ENCODE results near the gene LCN12.

The LCN12 gene

DNA sequence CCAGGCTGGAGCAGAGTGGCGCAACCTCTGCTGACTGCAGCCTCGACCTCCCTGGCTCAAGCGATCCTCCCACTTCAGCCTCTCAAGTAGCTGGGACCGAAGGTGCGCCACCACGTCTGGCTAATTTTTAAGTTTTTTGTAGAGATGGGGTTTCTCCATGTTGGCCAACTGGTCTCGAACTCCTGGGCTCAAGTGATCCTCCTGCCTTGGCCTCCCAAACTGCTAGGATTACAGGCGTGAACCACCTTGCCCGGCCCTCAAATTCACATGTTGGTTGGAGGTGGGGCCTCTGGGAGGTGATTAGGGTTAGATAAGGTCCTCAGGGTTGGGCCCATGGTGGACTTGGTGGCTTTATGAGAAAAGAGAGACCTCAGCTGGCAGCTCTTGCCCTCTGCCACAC lies 10.1 kb downstream of the LCN12 start:
- no peak for DNase-seq (ENCODE audit: low read depth)
- TF ChIP-seq POLR2A (IDR thresholded peaks at IDR 0.05; ENCODE audit: extremely low read depth, insufficient read length) (no peak), MYC (IDR thresholded peaks at IDR 0.05; ENCODE audit: low read depth, low read length) (no peak)
- TF ChIP-seq, protein P1, sequence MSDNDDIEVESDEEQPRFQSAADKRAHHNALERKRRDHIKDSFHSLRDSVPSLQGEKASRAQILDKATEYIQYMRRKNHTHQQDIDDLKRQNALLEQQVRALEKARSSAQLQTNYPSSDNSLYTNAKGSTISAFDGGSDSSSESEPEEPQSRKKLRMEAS (IDR thresholded peaks at IDR 0.05; ENCODE audit: low read depth, low read length) = no peak
- TF ChIP-seq, protein P2, sequence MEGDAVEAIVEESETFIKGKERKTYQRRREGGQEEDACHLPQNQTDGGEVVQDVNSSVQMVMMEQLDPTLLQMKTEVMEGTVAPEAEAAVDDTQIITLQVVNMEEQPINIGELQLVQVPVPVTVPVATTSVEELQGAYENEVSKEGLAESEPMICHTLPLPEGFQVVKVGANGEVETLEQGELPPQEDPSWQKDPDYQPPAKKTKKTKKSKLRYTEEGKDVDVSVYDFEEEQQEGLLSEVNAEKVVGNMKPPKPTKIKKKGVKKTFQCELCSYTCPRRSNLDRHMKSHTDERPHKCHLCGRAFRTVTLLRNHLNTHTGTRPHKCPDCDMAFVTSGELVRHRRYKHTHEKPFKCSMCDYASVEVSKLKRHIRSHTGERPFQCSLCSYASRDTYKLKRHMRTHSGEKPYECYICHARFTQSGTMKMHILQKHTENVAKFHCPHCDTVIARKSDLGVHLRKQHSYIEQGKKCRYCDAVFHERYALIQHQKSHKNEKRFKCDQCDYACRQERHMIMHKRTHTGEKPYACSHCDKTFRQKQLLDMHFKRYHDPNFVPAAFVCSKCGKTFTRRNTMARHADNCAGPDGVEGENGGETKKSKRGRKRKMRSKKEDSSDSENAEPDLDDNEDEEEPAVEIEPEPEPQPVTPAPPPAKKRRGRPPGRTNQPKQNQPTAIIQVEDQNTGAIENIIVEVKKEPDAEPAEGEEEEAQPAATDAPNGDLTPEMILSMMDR (IDR thresholded peaks at IDR 0.05; ENCODE audit: low read depth, low read length) = no peak
- no peak overlapping the region for H3K4me3 ChIP-seq (ENCODE audit: low read depth, low read length)

DNA sequence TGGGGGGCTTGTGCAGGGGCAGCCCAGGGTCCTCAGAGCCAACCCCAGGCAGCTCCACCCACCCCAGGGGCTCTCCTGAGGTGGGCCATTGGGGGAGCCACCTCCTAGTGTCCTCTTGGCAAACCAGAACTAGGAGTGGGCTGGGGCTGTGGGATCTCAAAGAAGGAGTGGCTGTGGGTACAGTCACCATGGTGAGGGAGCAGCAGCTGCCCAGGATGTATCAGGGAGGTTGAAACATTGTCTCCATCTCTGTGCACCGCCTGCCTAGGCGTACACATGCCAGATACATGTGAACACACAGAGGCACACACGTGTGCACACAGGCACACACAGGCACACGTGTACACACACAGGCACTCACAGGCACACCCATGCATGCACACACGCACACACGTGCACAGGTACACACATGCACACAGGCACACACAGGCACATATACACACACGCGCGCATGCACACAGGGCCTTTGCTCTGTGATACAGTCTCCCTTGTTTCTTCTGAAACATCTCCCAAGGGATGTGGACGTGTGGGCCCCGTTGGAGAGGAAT lies 10.7 kb downstream of the LCN12 start:
- H3K4me3 ChIP-seq (ENCODE audit: low read depth, low read length) = no peak overlapping the region
- TF ChIP-seq, protein P1 (IDR thresholded peaks at IDR 0.05; ENCODE audit: low read depth, low read length) = no peak
- TF ChIP-seq MYC (IDR thresholded peaks at IDR 0.05; ENCODE audit: low read depth, low read length) (no peak), POLR2A (IDR thresholded peaks at IDR 0.05; ENCODE audit: extremely low read depth, insufficient read length) (no peak)
- TF ChIP-seq, protein P2 (IDR thresholded peaks at IDR 0.05; ENCODE audit: low read depth, low read length) = no peak
- DNase-seq (ENCODE audit: low read depth) = no peak

DNA sequence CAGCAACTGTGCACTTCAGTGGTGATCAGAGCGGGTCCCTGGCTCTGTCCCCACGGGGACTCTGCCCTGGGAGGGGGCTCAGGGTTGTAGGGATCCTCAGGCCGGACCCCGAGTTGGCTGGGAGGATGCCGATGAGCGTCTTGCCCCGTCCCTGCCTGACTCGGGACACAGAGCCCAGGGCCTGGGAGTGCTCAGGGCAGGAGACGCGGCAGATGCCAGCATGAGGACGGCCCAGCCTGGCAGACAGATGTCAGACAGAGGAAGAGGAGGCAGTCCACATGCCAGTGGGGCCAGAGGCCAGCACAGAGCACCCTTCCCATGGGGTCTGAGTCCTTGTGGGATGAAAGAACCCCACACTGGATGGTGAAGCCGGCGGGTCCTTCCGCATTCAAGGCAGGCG lies 11.3 kb downstream of the LCN12 start:
- TF ChIP-seq MYC (IDR thresholded peaks at IDR 0.05; ENCODE audit: low read depth, low read length) = no peak
- TF ChIP-seq, protein P1 (IDR thresholded peaks at IDR 0.05; ENCODE audit: low read depth, low read length) = no peak
- TF ChIP-seq, protein P2 (IDR thresholded peaks at IDR 0.05; ENCODE audit: low read depth, low read length) = no peak
- TF ChIP-seq POLR2A (IDR thresholded peaks at IDR 0.05; ENCODE audit: extremely low read depth, insufficient read length) = no peak
- no peak overlapping the region for H3K4me3 ChIP-seq (ENCODE audit: low read depth, low read length)
- DNase-seq (ENCODE audit: low read depth) = no peak

DNA sequence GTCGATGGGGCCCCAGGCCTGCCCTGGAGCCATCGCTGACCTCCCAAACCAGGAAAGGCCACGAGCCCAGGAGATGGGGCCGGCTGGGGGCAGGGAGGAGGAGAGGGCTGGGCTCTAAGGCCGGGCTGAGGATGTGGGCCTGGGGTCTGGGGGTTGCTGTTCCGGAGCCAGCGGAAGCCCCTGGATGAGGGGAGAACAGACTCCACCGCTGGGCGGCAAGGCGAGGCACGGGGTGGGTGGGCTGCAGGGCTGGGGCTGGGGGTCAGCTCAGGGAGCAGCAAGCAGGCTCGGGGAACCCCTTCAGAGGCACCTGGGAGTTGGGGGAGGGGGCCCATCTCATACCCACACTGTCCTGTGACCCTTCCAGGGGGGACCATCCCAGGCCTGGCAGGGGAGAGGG lies 11.7 kb downstream of the LCN12 start:
- DNase-seq (ENCODE audit: low read depth) = no peak
- no peak overlapping the region for H3K4me3 ChIP-seq (ENCODE audit: low read depth, low read length)
- TF ChIP-seq POLR2A (IDR thresholded peaks at IDR 0.05; ENCODE audit: extremely low read depth, insufficient read length) = no peak
- TF ChIP-seq, protein P1 (IDR thresholded peaks at IDR 0.05; ENCODE audit: low read depth, low read length) = no peak

DNA sequence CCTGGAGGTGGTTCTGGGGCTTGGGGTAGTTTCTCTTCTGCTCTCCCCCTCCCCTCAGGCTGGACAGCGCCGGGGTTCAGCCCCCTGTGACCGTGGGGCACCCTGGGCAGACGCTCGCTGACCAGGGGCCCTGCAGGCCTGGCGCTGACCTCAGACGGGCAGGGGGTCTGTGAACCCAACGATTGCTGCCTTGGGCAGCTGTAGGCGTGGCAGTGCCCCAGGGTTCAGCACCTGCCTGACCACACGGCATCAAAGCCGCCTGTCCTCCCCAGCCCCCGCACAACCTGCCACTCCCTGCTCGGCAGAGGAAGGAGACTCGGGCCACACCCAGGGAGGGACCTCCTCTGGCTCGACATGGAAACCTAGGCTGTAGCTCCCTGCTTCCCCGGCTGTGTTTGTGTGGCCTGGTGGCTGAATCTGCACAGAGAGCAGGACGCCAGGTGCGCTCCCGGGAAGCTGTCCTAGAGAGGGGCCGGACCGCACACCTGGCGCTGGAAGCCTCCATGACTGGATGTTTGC lies 12.2 kb downstream of the LCN12 start:
- DNase-seq (ENCODE audit: low read depth) = no peak
- H3K4me3 ChIP-seq (ENCODE audit: low read depth, low read length) = no peak overlapping the region
- TF ChIP-seq POLR2A (IDR thresholded peaks at IDR 0.05; ENCODE audit: extremely low read depth, insufficient read length) (no peak), MYC (IDR thresholded peaks at IDR 0.05; ENCODE audit: low read depth, low read length) (no peak)
- TF ChIP-seq, protein P1 (IDR thresholded peaks at IDR 0.05; ENCODE audit: low read depth, low read length) = no peak
- TF ChIP-seq, protein P2 (IDR thresholded peaks at IDR 0.05; ENCODE audit: low read depth, low read length) = no peak

DNA sequence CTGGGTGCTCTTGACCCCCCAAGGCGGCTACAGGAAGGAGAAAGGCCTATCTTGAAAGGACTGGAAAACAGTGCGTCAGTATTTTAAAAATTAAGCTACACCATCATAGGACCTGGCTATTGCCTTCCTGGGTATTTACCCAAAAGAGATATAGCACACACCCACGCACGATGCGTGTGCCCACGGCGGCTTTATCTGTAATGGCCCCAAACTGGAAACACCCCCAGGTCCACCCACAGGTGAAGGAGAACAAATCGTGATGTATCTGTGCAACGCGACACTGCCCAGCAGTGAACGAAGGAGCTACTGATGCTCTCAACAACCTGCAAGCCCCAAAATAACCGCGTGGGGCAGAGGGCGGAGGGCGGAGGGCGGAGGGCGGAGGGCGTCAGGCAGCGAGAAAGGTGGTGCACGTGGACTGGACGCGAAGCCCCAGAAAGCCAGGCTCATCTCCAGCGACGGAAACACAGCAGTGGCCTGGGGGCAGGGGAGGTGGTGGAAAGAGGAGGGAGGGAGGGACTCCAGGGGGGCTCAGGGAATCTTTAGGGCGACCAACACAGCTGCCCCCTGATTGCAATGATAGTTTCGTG lies 12.9 kb downstream of the LCN12 start:
- DNase-seq (ENCODE audit: low read depth) = no peak
- TF ChIP-seq POLR2A (IDR thresholded peaks at IDR 0.05; ENCODE audit: extremely low read depth, insufficient read length) = no peak
- TF ChIP-seq, protein P1 (IDR thresholded peaks at IDR 0.05; ENCODE audit: low read depth, low read length) = no peak
- no peak for TF ChIP-seq MYC (IDR thresholded peaks at IDR 0.05; ENCODE audit: low read depth, low read length)
- TF ChIP-seq, protein P2 (IDR thresholded peaks at IDR 0.05; ENCODE audit: low read depth, low read length) = no peak
- H3K4me3 ChIP-seq (ENCODE audit: low read depth, low read length) = no peak overlapping the region

All from NB4 (cell line).